IMR-90 (cell line): ENCODE results near the gene CLN3. TPM values are rescaled to one million over a fixed set of nuclear protein-coding genes. Genes with fewer than 3 reads are reported as not detected.
"Not testable (repeated sequence)": the region's sequence is repeated elsewhere in the genome, so short reads cannot be mapped to it uniquely, and the experiment has no call there.

Source experiments
- ATAC-seq: fragments of 200-7000 bp; cut with Tn5 transposase; 2 replicates; pipeline ENCODE4 v1.9.1; 2020; ENCODE audit warnings: low read depth, mild to moderate bottlenecking, moderate library complexity
- BruUV-seq: library from RNA; stranded (reverse); fragments of 400-500 nt; replicated peaks from 2 replicates; lab custom pipeline; 2021; lab: Mats Ljungman, UMichigan
- CTCF ChIA-PET: fragments of 300-600 bp; formaldehyde crosslinking; extraction: SDS; loops from one replicate; lab custom pipeline; 2021; ENCODE audit warnings: antibody characterized with exemption; lab: Yijun Ruan, JAX
- POLR2A ChIA-PET: fragments of 300-600 bp; sonication (Branson Sonifier 250); formaldehyde crosslinking; loops from one replicate; lab custom pipeline; 2022; ENCODE audit warnings: antibody characterized with exemption; ENCODE audit not compliant: unreplicated experiment; lab: Charles Lee
- DNase-seq: peaks from one replicate; pipeline ENCODE4 v3.0.0; 2013
- H2AFZ ChIP-seq: replicated peaks from 2 replicates; pipeline ENCODE3; 2013; ENCODE audit warnings: low read length, mild to moderate bottlenecking; ENCODE audit not compliant: poor library complexity
- H2AK5ac ChIP-seq: 2 replicates; pipeline ENCODE4 v1.6.1; 2013; ENCODE audit warnings: low read depth, low read length, inconsistent platforms
- H2AK9ac ChIP-seq: replicated peaks from 2 replicates; pipeline ENCODE3; 2013; ENCODE audit warnings: mild to moderate bottlenecking, low read depth, low read length, moderate library complexity; ENCODE audit not compliant: poor library complexity
- H2BK120ac ChIP-seq: 2 replicates; pipeline ENCODE4 v1.6.1; 2013; ENCODE audit warnings: low read depth, low read length, inconsistent platforms
- H2BK15ac ChIP-seq: 3 replicates; pipeline ENCODE4 v1.6.1; 2013; ENCODE audit warnings: low read depth, low read length, inconsistent platforms
- H2BK20ac ChIP-seq: 2 replicates; pipeline ENCODE4 v1.6.1; 2013; ENCODE audit warnings: low read depth, mild to moderate bottlenecking, inconsistent platforms, low read length, moderate library complexity
- H2BK5ac ChIP-seq: 2 replicates; pipeline ENCODE4 v1.6.1; 2013; ENCODE audit warnings: mild to moderate bottlenecking, low read depth, low read length, inconsistent platforms; ENCODE audit not compliant: poor library complexity, severe bottlenecking
- H3K14ac ChIP-seq: replicated peaks from 2 replicates; pipeline ENCODE4 v1.6.1; 2013; ENCODE audit warnings: low read depth, low read length, inconsistent platforms
- H3K18ac ChIP-seq: 2 replicates; pipeline ENCODE4 v1.6.1; 2013; ENCODE audit warnings: low read depth, low read length, control low read depth
- H3K23ac ChIP-seq: 2 replicates; pipeline ENCODE4 v1.6.1; 2013; ENCODE audit warnings: low read depth, low read length, inconsistent platforms
- H3K27ac ChIP-seq: 2 replicates; pipeline ENCODE4 v1.5.1; 2013; ENCODE audit warnings: mild to moderate bottlenecking, control low read depth, low read length; ENCODE audit not compliant: insufficient read depth
- H3K27me3 ChIP-seq: 2 replicates; pipeline ENCODE4 v1.6.1; 2013; ENCODE audit warnings: low read length; ENCODE audit not compliant: control insufficient read depth, insufficient read depth
- H3K36me3 ChIP-seq: 2 replicates; pipeline ENCODE4 v1.6.1; 2013; ENCODE audit warnings: low read length, mixed read lengths; ENCODE audit not compliant: control insufficient read depth, insufficient read depth
- H3K4ac ChIP-seq: 2 replicates; pipeline ENCODE4 v1.6.1; 2013; ENCODE audit warnings: low read depth, low read length, inconsistent platforms
- H3K4me1 ChIP-seq: 2 replicates; pipeline ENCODE4 v1.6.1; 2013; ENCODE audit warnings: low read length, mixed read lengths; ENCODE audit not compliant: control insufficient read depth, insufficient read depth
- H3K4me2 ChIP-seq: 2 replicates; pipeline ENCODE4 v1.6.1; 2013; ENCODE audit warnings: low read depth, mild to moderate bottlenecking, control low read depth, low read length, moderate library complexity
- H3K4me3 ChIP-seq: 2 replicates; pipeline ENCODE4 v1.5.1; 2013; ENCODE audit warnings: low read depth, mild to moderate bottlenecking, control low read depth, low read length, moderate library complexity; ENCODE audit not compliant: insufficient read depth
- H3K56ac ChIP-seq: 2 replicates; pipeline ENCODE4 v1.6.1; 2013; ENCODE audit warnings: low read length, inconsistent platforms; ENCODE audit not compliant: insufficient read depth; ENCODE audit errors: extremely low read depth
- H3K79me1 ChIP-seq, 2 experiments: 2 replicates each; pipeline ENCODE4 v1.6.1; 2013; ENCODE audit warnings: low read length in 2 of 2, inconsistent platforms in 1 of 2, low read depth in 1 of 2
- H3K9ac ChIP-seq: 2 replicates; pipeline ENCODE4 v1.6.1; 2013; ENCODE audit warnings: low read depth, low read length, control low read depth
- H3K9me1 ChIP-seq: 2 replicates; pipeline ENCODE4 v1.6.1; 2013; ENCODE audit warnings: low read length, inconsistent platforms; ENCODE audit not compliant: insufficient read depth
- H3K9me3 ChIP-seq: 2 replicates; pipeline ENCODE4 v1.6.1; 2013; ENCODE audit warnings: low read length; ENCODE audit not compliant: control insufficient read depth, insufficient read depth
- H4K20me1 ChIP-seq: 2 replicates; pipeline ENCODE4 v1.6.1; 2013; ENCODE audit warnings: low read length, inconsistent platforms; ENCODE audit not compliant: insufficient read depth
- H4K5ac ChIP-seq: 2 replicates; pipeline ENCODE4 v1.6.1; 2013; ENCODE audit warnings: mild to moderate bottlenecking, low read depth, low read length, control low read depth
- H4K8ac ChIP-seq, 2 experiments: 2 replicates each; pipeline ENCODE4 v1.6.1; 2013; ENCODE audit warnings: low read depth in 2 of 2, low read length in 2 of 2, control low read depth in 1 of 2, inconsistent platforms in 1 of 2
- H4K91ac ChIP-seq: 2 replicates; pipeline ENCODE4 v1.6.1; 2013; ENCODE audit warnings: low read depth, low read length, inconsistent platforms; ENCODE audit not compliant: insufficient read depth
- MAZ ChIP-seq: IDR thresholded peaks from 2 replicates; pipeline ENCODE4 v1.6.1; 2012; ENCODE audit warnings: low read depth, mild to moderate bottlenecking, low read length, improper control_type of control experiment, moderate library complexity, borderline replicate concordance
- WGBS, 2 experiments: methylation state at CpG; one replicate each; pipeline versions ENCODE4 v1.1.5 to v1.1.7; 2013; ENCODE audit warnings: missing lambda C conversion rate in 2 of 2; ENCODE audit not compliant: insufficient read length in 1 of 2; ENCODE audit errors: extremely low coverage in 2 of 2; 5-methylcytosine and 5-hydroxymethylcytosine counted together
- dilution Hi-C: fragments of 300-500 bp; cut with HindIII; formaldehyde crosslinking; loops from one replicate; pipeline ENCODE4 v1.14.3; 2018; ENCODE audit warnings: low sequenced_read_pairs; ENCODE audit not compliant: unreplicated experiment
- in situ Hi-C: fragments of 300-500 bp; cut with MboI; formaldehyde crosslinking; loops from 3 replicates; pipeline ENCODE4 v1.14.3; 2019; ENCODE audit warnings: low sequenced_read_pairs, inconsistent platforms, mixed read lengths
- intact Hi-C: fragments of 100-400 bp; cut with micrococcal nuclease; formaldehyde crosslinking; loops from 2 replicates; pipeline ENCODE4 v1.10.0; 2022
- polyA plus RNA-seq, 3 experiments: library from polyadenylated mRNA; depleted of rRNA; stranded (reverse); fragments of >200 nt; gene quantifications; 2 replicates each; pipeline ENCODE4 v1.2.3, GENCODE V29; 2012; ENCODE audit warnings: low replicate concordance in 1 of 3
- total RNA-seq: library from RNA; depleted of rRNA; stranded (reverse); fragments of >200 nt; gene quantifications from 2 replicates; pipeline ENCODE4 v1.2.3, GENCODE V29; 2012
- TF ChIP-seq, protein P1 (sequence below): fragments of 150-350 bp; IDR thresholded peaks from 2 replicates; pipeline ENCODE4 v1.6.1; 2016; ENCODE audit warnings: low read depth, mild to moderate bottlenecking, low read length, moderate library complexity, borderline replicate concordance

CLN3 gene
- total and polyA plus RNA-seq, 2 of the 4 experiments (the other 2 are of a cell fraction) = 3.9 to 15.9 TPM

DNA sequence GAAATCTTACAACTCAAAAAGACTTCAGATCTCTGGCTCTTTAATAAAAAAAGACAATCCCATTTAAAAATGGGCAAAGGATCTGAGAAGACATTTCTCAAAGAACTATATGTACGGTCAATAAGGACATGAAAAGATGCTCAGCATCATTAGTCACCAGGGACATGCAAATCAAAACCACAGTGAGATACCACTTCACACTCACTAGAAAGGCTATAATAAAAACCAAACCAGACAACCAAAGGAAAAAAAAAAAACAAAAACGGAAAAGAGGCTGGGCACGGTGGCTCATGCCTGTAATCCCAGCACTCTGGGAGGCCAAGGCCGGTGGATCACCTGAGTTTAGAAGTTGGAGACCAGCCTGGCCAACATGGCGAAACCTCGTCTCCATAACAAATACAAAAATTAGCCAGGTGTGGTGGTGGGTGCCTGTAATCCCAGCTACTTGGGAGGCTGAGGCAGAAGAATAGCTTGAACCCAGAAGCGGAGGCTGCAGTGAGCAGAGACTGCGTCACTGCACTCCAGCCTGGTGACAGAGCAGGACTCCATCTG is 18.1 kb downstream of the CLN3 start:
- Histone ChIP-seq H3K23ac (no peak overlapping the region), H3K4ac (no peak overlapping the region), H4K91ac (no peak overlapping the region), H2AK9ac (no peak overlapping the region), H2AK5ac (no peak overlapping the region), H3K9me3 (no peaks in the 10 kb centered on the region), H3K9ac (no peak overlapping the region), H3K9me1 (0 out of 2 replicates have a peak, but pooled peaks cover 3% of the 10 kb centered on the region), H4K20me1 (no peaks in the 10 kb centered on the region), H2BK20ac (no peak overlapping the region), H3K79me1 (no peaks in the 10 kb centered on the region), H3K36me3 (peaks cover 17% of the 10 kb centered on the region), H3K56ac (no peak overlapping the region), H3K4me3 (no peak overlapping the region), H3K14ac (no peak overlapping the region), H2BK5ac (no peak overlapping the region), H4K8ac (no peak overlapping the region), H3K18ac (no peak overlapping the region), H3K4me1 (no peaks in the 10 kb centered on the region), H3K27ac (no peak overlapping the region), H4K5ac (no peak overlapping the region), H2AFZ (no peak overlapping the region), H3K4me2 (no peak overlapping the region), H2BK15ac (no peak overlapping the region), H3K27me3 (no peaks in the 10 kb centered on the region), H2BK120ac (no peak overlapping the region)
- DNase-seq = no peak
- ATAC-seq = no peak
- ChIA-PET POLR2A (no interaction called here), CTCF (no interaction called here)
- intact Hi-C loops (no loop called here), in situ Hi-C loops (no loop called here), dilution Hi-C loops (no loop called here)
- BruUV-seq = no TSS peak
- no peak for TF ChIP-seq MAZ
- TF ChIP-seq, protein P1, sequence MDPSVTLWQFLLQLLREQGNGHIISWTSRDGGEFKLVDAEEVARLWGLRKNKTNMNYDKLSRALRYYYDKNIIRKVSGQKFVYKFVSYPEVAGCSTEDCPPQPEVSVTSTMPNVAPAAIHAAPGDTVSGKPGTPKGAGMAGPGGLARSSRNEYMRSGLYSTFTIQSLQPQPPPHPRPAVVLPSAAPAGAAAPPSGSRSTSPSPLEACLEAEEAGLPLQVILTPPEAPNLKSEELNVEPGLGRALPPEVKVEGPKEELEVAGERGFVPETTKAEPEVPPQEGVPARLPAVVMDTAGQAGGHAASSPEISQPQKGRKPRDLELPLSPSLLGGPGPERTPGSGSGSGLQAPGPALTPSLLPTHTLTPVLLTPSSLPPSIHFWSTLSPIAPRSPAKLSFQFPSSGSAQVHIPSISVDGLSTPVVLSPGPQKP = no peak
- no CpG with 5 or more reads among the region's 8 CpGs for WGBS, 2 experiments

- H2BK120ac ChIP-seq, H4K91ac ChIP-seq, H2AK5ac ChIP-seq, H3K9ac ChIP-seq, H3K36me3 ChIP-seq, DNase-seq, dilution Hi-C loops, ATAC-seq, H2BK20ac ChIP-seq, H3K23ac ChIP-seq, in situ Hi-C loops, H3K4me1 ChIP-seq, H3K56ac ChIP-seq, H4K20me1 ChIP-seq, H3K9me1 ChIP-seq, H3K9me3 ChIP-seq, intact Hi-C loops, H3K4me3 ChIP-seq, H3K27me3 ChIP-seq, H3K18ac ChIP-seq, H4K5ac ChIP-seq, H3K4me2 ChIP-seq, H2AFZ ChIP-seq, BruUV-seq, H3K4ac ChIP-seq, H2AK9ac ChIP-seq, H2BK15ac ChIP-seq, CTCF ChIA-PET, POLR2A ChIA-PET, H4K8ac ChIP-seq, H3K14ac ChIP-seq, H2BK5ac ChIP-seq, H3K27ac ChIP-seq, H3K79me1 ChIP-seq: not testable (repeated sequence)
- no CpG with 5 or more reads among the region's 6 CpGs for WGBS, 2 experiments
Measured at GRCh38 chr16:28447081-28447480, 44.8 kb downstream of the CLN3 start.
